ENCODE results near the gene ASZ1. TPM values are rescaled to one million over a fixed set of nuclear protein-coding genes. Genes with fewer than 3 reads are reported as not detected.

Gene ASZ1
- total RNA-seq, 1 experiment from 2014 or later = not detected

- BruUV-seq (replicated peaks) = no TSS peak
- Histone ChIP-seq H3K4me1 (ENCODE audit: control insufficient read depth in 1 of 2, insufficient read depth in 2 of 2, low read length in 2 of 2) (no peaks in the 10 kb centered on the region), H3K4me2 (ENCODE audit: low read length) (no peak overlapping the region), H3K79me2 (ENCODE audit: insufficient read depth, low read length) (no peaks in the 10 kb centered on the region), H2AFZ (ENCODE audit: low read depth, low read length, poor library complexity, severe bottlenecking) (no peak overlapping the region), H3K9me2 (ENCODE audit: insufficient read depth) (no peaks in the 10 kb centered on the region), H3K9ac (ENCODE audit: low read length) (no peak overlapping the region), H3K36me3 (ENCODE audit: control insufficient read depth in 1 of 2, insufficient read depth in 2 of 2, low read length in 2 of 2) (no peaks in the 10 kb centered on the region), H3K27me3 (ENCODE audit: insufficient read depth, low read length) (no peaks in the 10 kb centered on the region), H3K27ac (ENCODE audit: low read depth, low read length) (no peak overlapping the region), H4K20me1 (ENCODE audit: insufficient read depth) (no peaks in the 10 kb centered on the region), H3K9me3 (ENCODE audit: control insufficient read depth in 1 of 2, insufficient read depth in 1 of 2, low read depth in 1 of 2, low read length in 2 of 2) (peaks cover 0 to 3% of the 10 kb centered on the region in 2 experiments; a peak in 1 of 4 replicates), H3K4me3 (replicated peaks in 1 of 2; ENCODE audit: low read depth in 1 of 2, low read length in 2 of 2) (no peak overlapping the region)
- ATAC-seq (no peak), DNase-seq (ENCODE audit: low read depth, low spot score) (no peak)
- POLR2A ChIA-PET = no interaction called here
- CTCF ChIA-PET = interaction anchor here (1.3 kb wide), 1 partner anchor 8 kb away, joined by 4 read pairs; no protein-coding TSS in a partner anchor
- intact Hi-C loops (cut with micrococcal nuclease) = no loop called here
- TF ChIP-seq, protein P1, sequence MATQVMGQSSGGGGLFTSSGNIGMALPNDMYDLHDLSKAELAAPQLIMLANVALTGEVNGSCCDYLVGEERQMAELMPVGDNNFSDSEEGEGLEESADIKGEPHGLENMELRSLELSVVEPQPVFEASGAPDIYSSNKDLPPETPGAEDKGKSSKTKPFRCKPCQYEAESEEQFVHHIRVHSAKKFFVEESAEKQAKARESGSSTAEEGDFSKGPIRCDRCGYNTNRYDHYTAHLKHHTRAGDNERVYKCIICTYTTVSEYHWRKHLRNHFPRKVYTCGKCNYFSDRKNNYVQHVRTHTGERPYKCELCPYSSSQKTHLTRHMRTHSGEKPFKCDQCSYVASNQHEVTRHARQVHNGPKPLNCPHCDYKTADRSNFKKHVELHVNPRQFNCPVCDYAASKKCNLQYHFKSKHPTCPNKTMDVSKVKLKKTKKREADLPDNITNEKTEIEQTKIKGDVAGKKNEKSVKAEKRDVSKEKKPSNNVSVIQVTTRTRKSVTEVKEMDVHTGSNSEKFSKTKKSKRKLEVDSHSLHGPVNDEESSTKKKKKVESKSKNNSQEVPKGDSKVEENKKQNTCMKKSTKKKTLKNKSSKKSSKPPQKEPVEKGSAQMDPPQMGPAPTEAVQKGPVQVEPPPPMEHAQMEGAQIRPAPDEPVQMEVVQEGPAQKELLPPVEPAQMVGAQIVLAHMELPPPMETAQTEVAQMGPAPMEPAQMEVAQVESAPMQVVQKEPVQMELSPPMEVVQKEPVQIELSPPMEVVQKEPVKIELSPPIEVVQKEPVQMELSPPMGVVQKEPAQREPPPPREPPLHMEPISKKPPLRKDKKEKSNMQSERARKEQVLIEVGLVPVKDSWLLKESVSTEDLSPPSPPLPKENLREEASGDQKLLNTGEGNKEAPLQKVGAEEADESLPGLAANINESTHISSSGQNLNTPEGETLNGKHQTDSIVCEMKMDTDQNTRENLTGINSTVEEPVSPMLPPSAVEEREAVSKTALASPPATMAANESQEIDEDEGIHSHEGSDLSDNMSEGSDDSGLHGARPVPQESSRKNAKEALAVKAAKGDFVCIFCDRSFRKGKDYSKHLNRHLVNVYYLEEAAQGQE (IDR thresholded peaks at IDR 0.05; ENCODE audit: low read depth) = no peak
- no peak for TF ChIP-seq CBX3 (IDR thresholded peaks at IDR 0.05; ENCODE audit: low read depth)
- no peak for TF ChIP-seq POLR2A (IDR thresholded peaks at IDR 0.05; ENCODE audit: borderline replicate concordance, extremely low read depth, insufficient read depth, insufficient read length)
- no peak for TF ChIP-seq EZH2 (IDR thresholded peaks at IDR 0.05)
- TF ChIP-seq MAX (IDR thresholded peaks at IDR 0.05) = no peak
- TF ChIP-seq ELF1 (IDR thresholded peaks at IDR 0.05; ENCODE audit: borderline replicate concordance, low read depth) = no peak
- TF ChIP-seq RAD21 (IDR thresholded peaks at IDR 0.05; ENCODE audit: low read depth) = no peak
- RAD21 ChIA-PET (ENCODE audit: low non-redundant PET in 1 of 2, low total read pairs in 2 of 2, uncharacterized antibody in 2 of 2, unreplicated experiment in 2 of 2) = no interaction called here
Measured at GRCh38 chr7:117320523-117320922, 106.8 kb downstream of the ASZ1 start.

Measured in HCT116 (cell line).